SK-N-DZ (cell line): Measurements from ENCODE around the gene PCID2. TPM values are rescaled to one million over a fixed set of nuclear protein-coding genes. Genes with fewer than 3 reads are reported as not detected.
"Not testable (repeated sequence)": the region's sequence is repeated elsewhere in the genome, so short reads cannot be mapped to it uniquely, and the experiment has no call there.

ENCODE experiments used
- DNase-seq: peaks from one replicate; pipeline ENCODE4 v3.0.0-alpha.2; 2015; ENCODE audit warnings: low spot score
- polyA plus RNA-seq, 2 experiments: library from polyadenylated mRNA; depleted of rRNA; stranded (reverse); fragments of >200 nt; gene quantifications; 2 replicates each; pipeline ENCODE4 v1.2.3, GENCODE V29; 2014

The PCID2 gene
- 88.9 and 89.9 TPM in 2 replicates for polyA plus RNA-seq (2014; cell fraction: cytosol; rRNA removed)
- polyA plus RNA-seq (2014; cell fraction: nucleus; rRNA removed): 160 and 166 TPM in 2 replicates

- peak; percentile 92 for DNase-seq
Observed at GRCh38 chr13:113208421-113209335, at the start of gene PCID2. Gene PCID2, minus strand, starts transcription at chr13:113208669. Its CDS starts 35 bp downstream, at chr13:113208634.

GRCh38 chr13:113257908-113258307 is 49.4 kb upstream of the PCID2 start:
- not testable (repeated sequence) for DNase-seq

GRCh38 chr13:113252516-113253095 is 44.1 kb upstream of the PCID2 start:
- DNase-seq: no peak

GRCh38 chr13:113245849-113246796 is 37.7 kb upstream of the PCID2 start:
- DNase-seq: no peak

- DNase-seq: no peak
Observed at GRCh38 chr13:113243847-113244246, 35.4 kb upstream of the PCID2 start.

- DNase-seq: not testable (repeated sequence)
Observed at GRCh38 chr13:113241623-113242022, 33.2 kb upstream of the PCID2 start.

- DNase-seq: no peak
Observed at GRCh38 chr13:113239986-113240385, 31.5 kb upstream of the PCID2 start.

- DNase-seq: no peak
Observed at GRCh38 chr13:113239357-113239756, 30.9 kb upstream of the PCID2 start.

- DNase-seq: no peak
Observed at GRCh38 chr13:113238536-113238935, 30.1 kb upstream of the PCID2 start.

- no peak for DNase-seq
Observed at GRCh38 chr13:113233101-113233500, 24.6 kb upstream of the PCID2 start.

GRCh38 chr13:113232208-113233003 is 23.9 kb upstream of the PCID2 start:
- DNase-seq: no peak

GRCh38 chr13:113231306-113232207 is 23.1 kb upstream of the PCID2 start:
- DNase-seq: no peak

- no peak for DNase-seq
Observed at GRCh38 chr13:113229791-113230190, 21.3 kb upstream of the PCID2 start.

GRCh38 chr13:113229161-113229560 is 20.7 kb upstream of the PCID2 start:
- DNase-seq: no peak

- DNase-seq: no peak
Observed at GRCh38 chr13:113226873-113227450, 18.5 kb upstream of the PCID2 start.

- DNase-seq: no peak
Observed at GRCh38 chr13:113225515-113225914, 17.0 kb upstream of the PCID2 start.

- no peak for DNase-seq
Observed at GRCh38 chr13:113224486-113224885, 16.0 kb upstream of the PCID2 start.

- no peak for DNase-seq
Observed at GRCh38 chr13:113223070-113223469, 14.6 kb upstream of the PCID2 start.

GRCh38 chr13:113220877-113221276 is 12.4 kb upstream of the PCID2 start:
- no peak for DNase-seq
